CD4-positive, alpha-beta T cell treated with Interferon alpha-2 for 1 hour (primary cell): ENCODE results near the gene DENND2A.
A peak's percentile ranks its signal among the peaks of the same experiment; 100 is the strongest.
"Not testable (repeated sequence)": the region's sequence is repeated elsewhere in the genome, so short reads cannot be mapped to it uniquely, and the experiment has no call there.

Source experiments
- DNase-seq, 2 donors: peaks; one replicate each; pipeline ENCODE4 v3.0.0-alpha.2; 2020 to 2022

The DENND2A gene

GRCh38 chr7:140497807-140498206 is 142.8 kb downstream of the DENND2A start:
- DNase-seq, result not testable (repeated sequence)

- no peak for DNase-seq
These were observed 143.3 kb downstream of the DENND2A start for GRCh38 chr7:140497241-140497769.

GRCh38 chr7:140495514-140496097 is 145.0 kb downstream of the DENND2A start:
- no peak for DNase-seq

- no peak for DNase-seq
These were observed 145.7 kb downstream of the DENND2A start for GRCh38 chr7:140494867-140495266.

- DNase-seq, result no peak
These were observed 151.6 kb downstream of the DENND2A start for GRCh38 chr7:140489026-140489359.

- no peak for DNase-seq
These were observed 154.9 kb downstream of the DENND2A start for GRCh38 chr7:140485500-140486265.

- no peak for DNase-seq
These were observed 155.6 kb downstream of the DENND2A start for GRCh38 chr7:140484951-140485499.

GRCh38 chr7:140484479-140484878 is 156.1 kb downstream of the DENND2A start:
- DNase-seq, result no peak

- DNase-seq, result no peak
These were observed 160.9 kb downstream of the DENND2A start for GRCh38 chr7:140479739-140480084.

GRCh38 chr7:140479062-140479738 is 161.4 kb downstream of the DENND2A start, which contains the start of gene MKRN1:
TSS of gene MKRN1 (minus strand) at chr7:140479505. CDS start at chr7:140479344, 161 bp downstream.
- DNase-seq, result peak; percentile 93 to 94

GRCh38 chr7:140478246-140479061 is 162.2 kb downstream of the DENND2A start:
- DNase-seq, result peak; percentile 29 to 57

GRCh38 chr7:140476698-140477261 is 163.8 kb downstream of the DENND2A start:
- DNase-seq, result no peak

- DNase-seq, result peak; percentile 24 to 77
These were observed 164.8 kb downstream of the DENND2A start for GRCh38 chr7:140475747-140476333.
